Stimulated activated naive CD8-positive, alpha-beta T cell treated with anti-CD3 and anti-CD28 coated beads, Interleukin-15, Interleukin-2, amounts not matched to agents 100 ng/mL and 50 ng/mL, for 24 hours (primary cell): ENCODE measurements around the gene PAX7.

Source experiments
- H3K27ac Mint-ChIP-seq: one replicate; pipeline ENCODE4 v1.8.0; 2021; ENCODE audit warnings: mild to moderate bottlenecking, mixed read lengths
- H3K27me3 Mint-ChIP-seq: one replicate; pipeline ENCODE4 v1.8.0; 2021; ENCODE audit warnings: mixed read lengths
- H3K36me3 Mint-ChIP-seq: one replicate; pipeline ENCODE4 v1.8.0; 2021; ENCODE audit warnings: low read depth, mixed read lengths
- H3K4me1 Mint-ChIP-seq: one replicate; pipeline ENCODE4 v1.8.0; 2021; ENCODE audit warnings: low read depth, mixed read lengths
- H3K4me3 Mint-ChIP-seq: one replicate; pipeline ENCODE4 v1.8.0; 2021; ENCODE audit warnings: mild to moderate bottlenecking, mixed read lengths
- H3K9me3 Mint-ChIP-seq: one replicate; pipeline ENCODE4 v1.8.0; 2021; ENCODE audit warnings: mixed read lengths

Gene PAX7

DNA sequence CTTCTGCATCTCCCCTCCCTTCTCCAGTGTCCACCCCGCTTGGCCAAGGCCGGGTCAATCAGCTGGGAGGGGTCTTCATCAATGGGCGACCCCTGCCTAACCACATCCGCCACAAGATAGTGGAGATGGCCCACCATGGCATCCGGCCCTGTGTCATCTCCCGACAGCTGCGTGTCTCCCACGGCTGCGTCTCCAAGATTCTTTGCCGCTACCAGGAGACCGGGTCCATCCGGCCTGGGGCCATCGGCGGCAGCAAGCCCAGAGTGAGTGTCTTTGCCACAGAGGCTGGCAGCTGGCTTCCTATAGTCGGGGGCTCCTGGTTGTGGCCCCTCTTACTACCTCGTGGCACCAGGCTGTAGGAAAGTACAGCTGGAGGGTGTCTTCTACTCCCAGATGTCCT, 3.6 kb downstream of the PAX7 start:
- no peak overlapping the region for H3K4me3 Mint-ChIP-seq
- no peaks in the 10 kb centered on the region for H3K36me3 Mint-ChIP-seq

DNA sequence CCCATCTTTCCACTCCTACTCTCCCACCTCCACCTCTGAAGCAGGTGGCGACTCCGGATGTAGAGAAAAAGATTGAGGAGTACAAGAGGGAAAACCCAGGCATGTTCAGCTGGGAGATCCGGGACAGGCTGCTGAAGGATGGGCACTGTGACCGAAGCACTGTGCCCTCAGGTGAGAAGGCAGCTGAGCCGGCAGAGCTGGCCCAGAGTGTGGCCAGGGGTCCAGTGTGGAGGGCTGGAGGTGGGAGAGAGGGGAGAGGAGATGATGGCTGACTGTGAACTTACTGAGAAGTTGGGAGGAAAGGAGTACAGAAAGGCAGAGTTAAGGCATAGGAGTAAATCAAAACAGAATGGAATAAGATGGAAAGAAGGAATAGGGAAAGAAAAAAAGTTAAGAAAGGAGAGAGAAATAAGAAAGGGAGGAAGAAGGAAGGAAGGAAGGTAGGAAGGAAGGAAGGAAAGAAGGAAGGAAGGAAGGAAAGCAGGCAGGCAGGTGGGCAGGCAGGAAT, 4.5 kb downstream of the PAX7 start:
- no peaks in the 10 kb centered on the region for H3K36me3 Mint-ChIP-seq
- peaks cover 35% of the 10 kb centered on the region for H3K4me1 Mint-ChIP-seq
- H3K4me3 Mint-ChIP-seq: no peak overlapping the region
- no peaks in the 10 kb centered on the region for H3K9me3 Mint-ChIP-seq
- H3K27me3 Mint-ChIP-seq: peaks cover 92% of the 10 kb centered on the region
- no peak overlapping the region for H3K27ac Mint-ChIP-seq

More for the DNA sequence above, 3.6 kb downstream of the PAX7 start:
- Mint-ChIP-seq H3K9me3 (no peaks in the 10 kb centered on the region), H3K27me3 (peaks cover 92% of the 10 kb centered on the region), H3K27ac (no peak overlapping the region), H3K4me1 (peaks cover 31% of the 10 kb centered on the region)

GRCh38 chr1:18635891-18636595, 5.4 kb downstream of the PAX7 start:
- Mint-ChIP-seq H3K27me3 (peaks cover 93% of the 10 kb centered on the region), H3K27ac (peak overlapping the region; percentile 45), H3K9me3 (no peaks in the 10 kb centered on the region), H3K36me3 (no peaks in the 10 kb centered on the region), H3K4me1 (peaks cover 38% of the 10 kb centered on the region), H3K4me3 (peak overlapping the region; percentile 53)

- H3K4me3 Mint-ChIP-seq: no peak overlapping the region
- H3K27me3 Mint-ChIP-seq: peaks cover 99% of the 10 kb centered on the region
- no peaks in the 10 kb centered on the region for H3K9me3 Mint-ChIP-seq
- H3K36me3 Mint-ChIP-seq: no peaks in the 10 kb centered on the region
- H3K4me1 Mint-ChIP-seq: peaks cover 36% of the 10 kb centered on the region
- H3K27ac Mint-ChIP-seq: no peak overlapping the region
These were observed 6.2 kb downstream of the PAX7 start for GRCh38 chr1:18636596-18637508.

DNA sequence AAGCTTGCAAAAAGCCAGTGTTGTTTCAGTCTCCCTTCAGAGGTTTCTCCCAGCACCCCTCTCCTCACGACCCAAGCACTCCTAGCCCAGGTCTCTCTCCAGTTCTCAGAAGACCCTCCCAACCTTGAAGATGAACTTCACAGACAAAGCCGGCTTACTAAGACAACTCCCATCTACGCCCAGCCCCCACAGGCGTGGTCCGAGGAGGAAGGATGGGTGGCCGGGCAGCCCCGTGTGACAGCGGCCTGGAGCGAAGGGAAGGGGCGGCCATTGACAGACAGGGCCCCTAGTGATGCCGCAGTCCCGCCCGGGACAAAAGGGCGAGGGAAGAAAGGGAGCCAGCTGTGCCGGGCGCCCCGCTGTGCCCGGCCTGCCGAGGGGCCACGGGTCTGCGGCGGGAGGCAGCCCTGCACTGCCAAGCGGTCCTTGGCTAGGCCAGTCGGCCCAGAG, 6.9 kb downstream of the PAX7 start:
- Mint-ChIP-seq H3K9me3 (no peaks in the 10 kb centered on the region), H3K27me3 (peaks cover 99% of the 10 kb centered on the region), H3K4me3 (no peak overlapping the region), H3K36me3 (no peaks in the 10 kb centered on the region), H3K27ac (no peak overlapping the region), H3K4me1 (peaks cover 31% of the 10 kb centered on the region)

GRCh38 chr1:18637962-18638834, 7.6 kb downstream of the PAX7 start:
- no peak overlapping the region for H3K27ac Mint-ChIP-seq
- H3K36me3 Mint-ChIP-seq: no peaks in the 10 kb centered on the region
- H3K9me3 Mint-ChIP-seq: no peaks in the 10 kb centered on the region
- H3K4me3 Mint-ChIP-seq: no peak overlapping the region
- H3K4me1 Mint-ChIP-seq: peaks cover 30% of the 10 kb centered on the region
- H3K27me3 Mint-ChIP-seq: peaks cover 95% of the 10 kb centered on the region

GRCh38 chr1:18638835-18639364, 8.3 kb downstream of the PAX7 start:
- peaks cover 27% of the 10 kb centered on the region for H3K4me1 Mint-ChIP-seq
- H3K4me3 Mint-ChIP-seq: no peak overlapping the region
- H3K27me3 Mint-ChIP-seq: peaks cover 92% of the 10 kb centered on the region
- H3K9me3 Mint-ChIP-seq: no peaks in the 10 kb centered on the region
- no peaks in the 10 kb centered on the region for H3K36me3 Mint-ChIP-seq
- no peak overlapping the region for H3K27ac Mint-ChIP-seq

GRCh38 chr1:18639368-18640055, 8.9 kb downstream of the PAX7 start:
- Mint-ChIP-seq H3K4me3 (no peak overlapping the region), H3K36me3 (no peaks in the 10 kb centered on the region), H3K27ac (no peak overlapping the region), H3K27me3 (peaks cover 92% of the 10 kb centered on the region), H3K4me1 (peaks cover 27% of the 10 kb centered on the region), H3K9me3 (no peaks in the 10 kb centered on the region)

- Mint-ChIP-seq H3K27me3 (peaks cover 92% of the 10 kb centered on the region), H3K9me3 (no peaks in the 10 kb centered on the region), H3K27ac (no peak overlapping the region), H3K4me3 (no peak overlapping the region), H3K36me3 (no peaks in the 10 kb centered on the region), H3K4me1 (peaks cover 35% of the 10 kb centered on the region)
These were observed 9.8 kb downstream of the PAX7 start for GRCh38 chr1:18640228-18641004.

DNA sequence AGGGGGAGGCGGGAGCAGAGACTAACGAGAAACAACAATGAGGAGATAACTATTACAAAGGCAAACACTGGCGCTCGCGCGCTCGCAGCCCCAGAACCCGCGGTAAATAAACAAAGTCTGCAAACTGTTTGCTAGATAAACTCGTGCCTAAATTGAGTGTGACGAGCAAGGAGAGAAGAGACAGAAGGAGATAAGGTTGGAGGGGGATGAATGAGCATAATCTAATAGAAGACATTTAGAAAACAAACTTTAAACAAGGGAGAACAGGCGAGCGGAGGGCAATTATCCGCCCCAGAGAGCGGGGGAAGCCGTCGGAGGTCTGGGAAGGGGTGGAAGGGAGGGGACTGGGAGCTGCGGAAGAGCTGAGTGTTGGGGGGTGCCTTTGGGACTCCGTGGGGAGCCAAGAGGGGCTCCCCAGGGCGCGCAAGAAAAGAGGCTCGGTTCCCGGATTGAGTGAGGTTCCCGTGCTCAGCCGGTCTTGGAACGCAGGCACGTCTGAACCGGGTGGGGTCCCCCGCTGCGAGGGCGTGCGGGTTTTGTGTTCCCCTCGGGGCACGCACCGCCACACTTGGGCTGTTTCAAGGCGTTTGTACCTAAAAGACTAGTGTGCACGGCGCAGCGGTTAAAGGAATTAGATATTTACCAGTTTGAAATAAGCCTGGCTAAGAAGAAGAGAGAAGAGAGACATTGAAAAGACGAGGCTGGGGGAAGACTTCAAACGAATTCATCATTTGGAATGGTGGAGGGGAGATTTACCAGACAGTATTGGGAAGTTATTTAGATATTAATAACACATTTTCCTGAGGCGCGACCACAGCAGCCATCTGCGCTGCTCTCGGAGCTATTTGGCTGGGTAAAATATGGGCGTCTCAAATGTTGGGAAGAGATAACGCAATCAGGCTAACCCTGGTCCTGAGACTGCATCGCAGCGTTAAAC, 10.6 kb downstream of the PAX7 start:
- Mint-ChIP-seq H3K4me3 (no peak overlapping the region), H3K27ac (no peak overlapping the region)

DNA sequence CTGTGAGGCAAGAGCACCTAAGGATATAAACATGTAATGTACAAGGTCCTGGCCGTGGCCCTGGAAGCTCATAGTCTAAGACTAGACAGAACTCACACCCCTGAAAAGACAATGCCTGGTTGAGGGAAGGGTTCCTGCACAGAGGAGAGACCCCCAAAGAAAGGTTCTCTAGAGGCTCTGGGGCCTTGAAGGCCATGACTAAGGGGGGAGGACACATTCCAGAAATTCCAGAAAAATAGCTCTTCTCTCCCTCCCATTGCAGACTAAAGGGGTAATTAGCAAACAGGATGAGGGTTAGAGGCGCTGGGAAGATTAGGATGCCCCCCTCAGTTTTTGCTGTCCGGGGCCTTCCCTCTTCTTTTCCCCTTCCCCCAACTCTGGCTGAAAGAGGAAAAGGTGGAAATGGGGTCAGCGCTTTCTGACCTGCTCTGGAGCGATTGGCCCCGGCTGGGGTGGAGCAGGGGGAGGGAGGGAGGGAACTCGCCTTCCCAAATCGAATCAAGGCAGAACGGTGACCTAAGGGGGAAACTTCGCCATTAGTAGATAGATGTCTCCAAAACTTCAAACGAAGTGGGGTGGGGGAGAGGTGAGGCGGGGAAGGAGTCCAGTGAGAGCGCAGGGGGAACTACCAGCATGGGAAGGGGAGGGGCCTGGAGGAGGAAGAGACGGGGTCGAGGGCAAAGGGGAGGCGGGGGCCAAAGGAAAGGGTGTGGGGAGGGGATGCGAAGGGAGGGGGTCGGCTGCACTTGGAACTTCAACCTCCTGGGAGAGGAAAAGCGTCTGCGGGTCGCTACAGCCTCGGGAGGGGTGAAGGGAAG, 11.8 kb downstream of the PAX7 start:
- no peak overlapping the region for H3K27ac Mint-ChIP-seq
- H3K4me1 Mint-ChIP-seq: peaks cover 30% of the 10 kb centered on the region
- no peaks in the 10 kb centered on the region for H3K9me3 Mint-ChIP-seq
- no peaks in the 10 kb centered on the region for H3K36me3 Mint-ChIP-seq
- peaks cover 83% of the 10 kb centered on the region for H3K27me3 Mint-ChIP-seq
- no peak overlapping the region for H3K4me3 Mint-ChIP-seq

More for the DNA sequence above, 10.6 kb downstream of the PAX7 start:
- Mint-ChIP-seq H3K36me3 (no peaks in the 10 kb centered on the region), H3K27me3 (peaks cover 92% of the 10 kb centered on the region), H3K4me1 (peaks cover 37% of the 10 kb centered on the region), H3K9me3 (no peaks in the 10 kb centered on the region)
